ENCODE results near the gene AP2A2.

AP2A2 gene

DNA sequence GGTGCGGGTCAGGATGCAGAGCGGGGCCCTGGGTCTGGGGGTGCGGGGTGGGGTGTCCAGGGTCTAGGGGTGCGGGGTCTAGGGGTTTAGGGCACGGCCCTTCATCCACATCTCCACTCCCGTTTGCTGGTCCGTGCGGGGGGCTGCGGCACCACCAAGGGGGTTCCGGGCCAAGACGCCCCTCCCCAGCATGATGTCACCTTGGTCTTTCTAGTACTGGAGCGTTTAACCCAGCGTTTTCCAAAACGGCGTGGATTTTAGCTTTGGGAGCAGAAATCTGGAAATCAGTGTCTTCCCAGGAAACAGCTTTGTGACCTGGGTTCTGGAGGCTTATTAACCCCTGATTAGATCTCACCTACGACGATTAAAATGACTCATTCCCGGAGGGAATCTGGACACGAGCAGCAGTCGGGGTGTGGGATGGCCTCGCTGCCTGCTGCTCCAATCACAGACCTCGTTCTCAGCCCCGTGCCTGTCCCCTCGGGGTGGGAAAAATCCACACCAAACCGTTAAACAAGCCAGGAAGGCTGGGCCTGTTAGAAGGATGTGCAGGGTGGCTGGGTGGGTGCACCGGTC is 759 bp downstream of the AP2A2 start:
- DNase-seq = peak; percentile 61

DNA sequence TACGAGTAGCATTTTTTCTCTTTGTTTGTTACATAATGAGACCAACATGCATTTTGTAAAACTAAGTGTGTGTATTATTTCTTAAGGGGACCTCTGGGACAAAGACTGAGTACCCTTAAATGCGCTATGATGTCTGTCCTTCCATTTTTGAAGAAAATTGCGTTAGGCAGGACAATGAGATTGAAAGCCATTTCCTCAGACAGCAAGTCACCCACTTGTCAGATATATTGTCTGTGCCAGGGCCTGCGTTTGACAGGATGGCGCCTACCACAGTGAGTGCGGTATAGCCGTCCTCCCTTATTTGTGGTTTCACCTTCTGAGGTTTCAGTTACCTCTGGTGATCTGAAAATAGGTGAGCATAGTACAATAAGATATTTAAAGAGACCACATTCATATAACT is 2.2 kb downstream of the AP2A2 start:
- no peak for DNase-seq

DNA sequence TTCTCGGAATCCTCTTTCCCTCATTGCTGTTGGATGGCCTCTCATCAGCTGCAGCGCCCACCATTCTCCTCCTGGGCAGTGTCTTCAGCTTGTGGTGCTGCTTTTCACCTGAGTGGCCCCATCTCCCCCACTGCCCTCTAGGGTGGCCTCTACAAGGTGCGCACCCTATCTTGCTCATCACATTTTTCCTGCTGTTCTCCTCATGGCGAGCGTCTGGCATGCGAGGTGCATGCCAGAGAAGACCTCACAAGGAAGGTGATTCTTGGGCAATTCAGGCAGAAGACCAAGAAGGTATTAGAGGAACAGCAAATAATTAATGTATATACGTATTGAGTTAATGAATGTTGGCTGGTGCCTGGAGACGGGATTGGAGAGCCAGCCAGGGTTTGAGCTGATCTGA is 3.1 kb downstream of the AP2A2 start:
- no peak for DNase-seq

DNA sequence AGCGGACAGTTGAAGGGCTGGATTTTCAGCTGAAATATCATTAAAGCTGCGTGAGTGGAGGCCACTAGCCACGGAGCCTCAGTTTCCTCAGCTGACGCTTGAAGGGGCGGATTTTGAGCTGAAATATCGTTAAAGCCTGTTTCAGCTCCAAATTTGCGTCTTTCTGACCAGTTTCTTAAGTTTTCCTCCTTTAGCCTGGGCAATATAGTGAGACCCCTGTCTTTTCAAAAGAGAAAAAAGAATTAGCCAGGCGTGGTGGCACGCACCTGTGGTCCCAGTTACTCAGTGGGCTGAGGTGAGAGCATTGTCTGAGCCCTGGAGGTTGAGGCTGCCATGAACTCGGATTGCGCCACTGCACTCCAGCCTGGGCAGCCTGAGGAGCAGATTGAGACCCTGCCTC is 3.7 kb downstream of the AP2A2 start:
- no peak for DNase-seq

DNA sequence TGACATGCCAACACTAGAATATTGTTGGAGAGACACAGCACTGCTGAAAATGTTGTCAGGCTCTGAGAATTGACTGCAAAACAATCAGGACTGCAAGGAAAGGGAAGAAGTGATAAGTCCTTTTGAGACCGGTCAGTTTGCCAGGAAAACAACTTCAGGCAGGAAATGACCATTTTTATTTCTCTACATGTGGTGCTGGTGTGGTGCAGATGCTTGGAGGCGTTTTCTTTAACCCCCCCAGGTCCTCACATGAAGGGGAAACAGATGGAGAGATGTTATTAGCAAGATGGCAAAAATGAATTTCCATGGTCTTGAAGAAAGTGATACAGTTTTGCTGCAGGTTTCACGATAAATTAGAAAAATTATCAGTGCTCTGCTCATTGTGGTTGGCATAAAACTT is 5.7 kb downstream of the AP2A2 start:
- DNase-seq = no peak

DNA sequence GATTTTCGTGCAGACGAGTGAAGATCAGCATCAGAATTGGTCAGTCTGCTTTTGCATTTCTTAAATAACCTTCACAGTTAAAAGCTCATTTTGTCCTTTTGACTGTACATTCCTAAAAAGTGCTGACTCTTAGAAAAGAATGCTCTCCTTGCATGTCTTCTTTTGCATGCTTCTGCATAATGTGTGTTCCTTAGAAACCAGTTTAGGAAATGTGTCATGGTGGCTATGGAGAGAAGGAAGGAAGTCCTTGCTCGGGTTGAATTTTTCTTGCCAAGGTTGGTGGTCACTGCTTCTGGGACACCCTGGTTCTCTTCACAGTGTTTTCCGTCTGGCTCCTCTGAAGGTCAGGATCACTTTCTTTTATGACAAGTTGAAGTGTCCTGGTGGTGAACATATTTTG is 6.8 kb downstream of the AP2A2 start:
- DNase-seq = no peak

DNA sequence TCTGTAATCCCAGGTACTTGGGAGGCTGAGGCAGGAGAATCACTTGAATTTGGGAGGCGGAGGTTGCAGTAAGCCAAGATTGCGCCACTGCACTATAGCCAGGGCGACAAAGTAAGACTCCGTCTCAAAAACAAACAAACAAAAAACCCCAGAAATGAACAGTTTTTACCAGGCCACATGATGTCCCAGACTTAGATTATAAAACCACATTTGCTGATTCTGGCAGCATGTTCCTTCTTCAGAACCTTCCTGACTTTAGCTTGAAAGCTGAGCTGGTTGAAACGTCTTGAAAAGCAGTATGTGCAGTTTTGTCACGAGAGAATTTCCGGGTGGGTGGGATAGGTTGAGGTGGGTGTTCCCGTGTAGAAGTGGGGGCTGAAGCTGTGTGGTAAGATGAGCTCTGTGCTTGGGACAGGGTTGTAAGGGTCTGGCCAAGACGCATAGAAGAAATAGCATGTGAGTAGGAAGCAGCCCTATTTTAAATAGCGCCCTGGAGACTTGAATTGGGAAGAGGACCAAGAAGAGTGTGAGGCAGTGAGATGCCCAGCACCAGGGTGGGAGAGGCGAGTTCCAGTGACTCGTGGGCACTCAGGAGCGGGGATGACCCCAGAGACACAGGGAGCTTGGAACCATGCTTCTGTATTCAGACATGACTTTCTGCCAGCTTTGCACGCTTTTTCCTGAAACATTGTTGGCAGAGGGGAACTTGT is 7.6 kb downstream of the AP2A2 start:
- peak; percentile 73 for DNase-seq

DNA sequence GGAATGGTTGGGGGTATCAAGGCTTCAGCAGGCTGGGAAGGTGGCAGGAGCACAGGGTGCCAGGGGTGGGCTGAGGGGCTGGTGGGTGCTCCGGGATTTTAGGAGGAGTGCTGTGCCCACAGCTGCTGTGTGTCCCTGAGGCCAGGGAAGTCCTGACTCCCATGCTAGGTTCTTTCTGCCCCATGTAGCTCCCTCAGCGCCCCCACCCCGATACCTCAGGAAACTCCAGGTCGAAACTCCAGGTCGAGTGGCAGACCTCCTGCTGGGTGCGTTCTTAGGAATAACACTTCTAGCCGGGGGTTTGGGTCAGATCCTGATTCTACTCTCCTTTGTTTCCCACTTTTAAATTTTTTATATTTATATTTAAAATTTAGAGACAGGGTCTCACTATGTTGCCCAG is 8.3 kb downstream of the AP2A2 start:
- DNase-seq = no peak

DNA sequence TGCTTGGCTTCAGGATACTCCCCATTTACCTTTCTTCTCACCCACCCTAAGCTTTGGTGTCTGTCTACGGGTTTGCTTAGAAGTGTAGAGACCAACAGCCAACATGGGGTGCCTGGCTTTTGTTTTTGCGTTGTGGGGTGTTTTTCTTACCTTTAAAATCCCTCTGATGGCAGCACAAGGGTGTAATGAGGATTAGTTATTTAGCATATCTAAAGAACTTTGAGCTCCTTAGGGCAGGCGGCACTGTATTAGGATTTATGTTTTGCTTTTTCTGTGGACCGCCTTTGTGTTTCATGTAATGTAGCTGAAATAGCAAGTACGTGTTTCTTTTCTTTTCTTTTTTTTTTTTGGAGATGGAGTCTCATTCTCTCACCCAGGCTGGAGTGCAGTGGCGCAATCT is 8.9 kb downstream of the AP2A2 start:
- DNase-seq = no peak

DNA sequence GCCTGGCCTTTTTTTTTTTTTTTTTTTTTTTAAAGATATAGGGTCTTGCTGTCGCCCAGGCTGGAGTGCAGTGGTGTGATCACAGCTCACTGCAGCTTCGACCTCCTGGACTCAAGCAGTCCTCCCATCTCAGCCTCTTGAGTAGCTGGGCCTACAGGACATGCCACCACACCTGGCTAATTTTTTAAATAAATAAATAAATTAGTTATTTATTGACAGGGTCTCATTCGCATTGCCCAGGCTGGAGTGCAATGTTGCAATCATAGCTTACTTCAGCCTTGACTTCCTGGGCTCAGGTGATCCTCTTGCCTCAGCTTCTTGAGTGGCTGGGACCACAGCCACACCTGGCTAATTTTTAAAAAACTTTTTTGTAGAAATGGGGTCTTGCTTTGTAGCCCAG is 10.5 kb downstream of the AP2A2 start:
- no peak for DNase-seq

DNA sequence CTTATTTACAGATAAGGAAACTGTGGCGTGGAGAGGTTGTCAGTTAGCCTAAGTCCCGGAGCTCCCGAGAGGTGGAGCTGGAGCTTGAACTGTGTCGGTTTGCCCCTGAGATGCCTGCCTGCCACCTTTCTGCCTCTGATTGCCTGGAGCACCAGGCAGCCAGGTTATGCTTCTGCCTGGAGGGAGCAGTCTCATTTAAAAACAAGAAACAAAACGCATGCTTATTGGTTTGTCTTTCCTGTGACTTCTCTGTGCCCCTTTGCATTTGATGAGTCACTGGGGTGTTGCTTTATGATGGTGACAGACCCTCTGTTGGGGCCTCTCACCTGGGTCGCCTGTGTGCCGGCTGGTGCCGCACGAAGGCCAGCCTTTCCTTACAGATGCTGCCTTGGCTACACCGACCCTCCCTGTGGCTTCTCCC is 12.2 kb downstream of the AP2A2 start:
- DNase-seq = no peak

DNA sequence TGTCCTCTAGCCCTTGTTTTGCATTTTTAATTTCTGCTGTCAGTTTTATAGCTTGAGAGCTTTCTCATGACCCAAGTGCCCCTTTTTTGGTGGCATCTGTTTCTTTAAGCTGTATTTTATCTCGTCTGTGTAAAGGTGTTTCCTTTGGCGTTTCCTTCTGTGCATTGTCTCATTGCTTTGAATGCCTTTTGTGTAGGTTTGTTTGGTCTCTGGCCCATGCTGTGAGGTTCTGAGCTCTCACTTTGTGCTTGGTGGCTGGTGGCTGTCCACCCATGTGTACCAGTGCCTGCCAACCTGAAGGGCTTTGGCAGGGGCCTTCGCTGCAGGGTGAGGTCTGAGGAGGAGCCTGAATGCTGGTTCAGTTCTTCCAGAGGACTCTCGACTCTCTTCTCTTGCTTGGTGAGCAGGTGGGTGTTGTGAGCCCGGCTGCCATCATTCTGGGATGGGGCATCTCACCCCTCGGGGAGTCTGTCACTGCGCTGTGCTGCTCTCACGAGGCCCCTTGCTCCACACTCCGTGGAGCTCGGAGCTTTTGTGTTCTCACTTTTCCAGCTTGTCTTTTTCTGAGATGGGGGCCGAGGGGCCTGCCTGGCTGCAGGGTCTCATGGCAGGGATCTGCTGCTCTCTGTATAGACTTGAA is 14.9 kb downstream of the AP2A2 start:
- no peak for DNase-seq

DNA sequence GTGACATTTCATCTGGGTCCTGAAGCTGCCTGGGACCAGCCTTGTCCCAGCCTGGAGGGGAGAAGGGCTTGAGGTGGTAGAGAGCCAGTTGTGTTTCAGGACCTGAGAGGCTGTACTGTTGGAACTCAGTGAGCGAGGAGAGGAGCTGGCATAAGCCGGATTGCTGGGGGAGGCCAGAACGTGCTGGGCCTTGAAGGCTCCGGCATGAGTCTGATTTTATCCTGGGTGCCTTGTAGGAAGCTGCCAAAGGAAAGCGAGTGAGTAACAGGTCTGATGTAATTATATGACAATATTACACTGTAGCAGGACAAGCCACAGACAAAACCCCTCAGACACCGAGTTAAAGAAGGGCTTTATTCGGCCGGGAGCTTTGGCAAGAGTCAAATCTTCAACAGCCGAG is 17.2 kb downstream of the AP2A2 start:
- DNase-seq = no peak

DNA sequence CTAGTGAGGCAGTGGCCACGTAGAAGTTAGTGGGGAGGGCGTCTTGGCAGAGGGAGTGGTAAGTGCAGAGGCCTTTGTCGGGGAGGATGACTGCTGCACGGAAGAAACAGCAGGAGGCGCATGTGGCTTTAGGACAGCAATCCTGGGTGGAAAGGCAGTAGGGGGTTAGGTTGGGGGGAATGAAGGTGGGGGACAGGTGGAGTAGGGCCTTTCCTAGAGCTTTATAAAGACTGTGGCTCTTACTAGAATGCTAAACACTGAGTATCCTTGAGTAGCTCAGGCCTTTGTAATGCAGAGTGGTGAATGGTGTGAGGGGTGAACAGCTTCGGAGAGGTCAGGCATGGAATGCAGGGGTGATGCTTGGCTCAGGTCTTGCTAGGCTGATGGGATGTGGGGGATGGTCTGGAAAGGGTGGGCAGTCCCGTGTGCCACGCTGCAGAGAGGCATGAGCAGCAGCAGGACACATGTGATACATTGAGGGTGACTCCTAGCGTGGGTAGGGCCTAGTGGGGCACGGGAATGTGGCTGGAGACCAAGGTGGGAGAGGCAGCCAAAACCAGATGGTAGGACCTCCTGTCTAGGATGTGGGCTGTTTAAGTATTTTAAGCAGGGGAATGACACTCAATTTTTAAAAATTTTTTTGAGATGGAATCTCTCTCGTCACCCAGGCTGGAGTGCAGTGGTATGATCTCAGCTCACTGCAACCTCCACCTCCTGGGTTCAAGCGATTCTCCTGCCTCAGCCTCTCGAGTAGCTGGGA is 19.2 kb downstream of the AP2A2 start:
- DNase-seq = no peak

DNA sequence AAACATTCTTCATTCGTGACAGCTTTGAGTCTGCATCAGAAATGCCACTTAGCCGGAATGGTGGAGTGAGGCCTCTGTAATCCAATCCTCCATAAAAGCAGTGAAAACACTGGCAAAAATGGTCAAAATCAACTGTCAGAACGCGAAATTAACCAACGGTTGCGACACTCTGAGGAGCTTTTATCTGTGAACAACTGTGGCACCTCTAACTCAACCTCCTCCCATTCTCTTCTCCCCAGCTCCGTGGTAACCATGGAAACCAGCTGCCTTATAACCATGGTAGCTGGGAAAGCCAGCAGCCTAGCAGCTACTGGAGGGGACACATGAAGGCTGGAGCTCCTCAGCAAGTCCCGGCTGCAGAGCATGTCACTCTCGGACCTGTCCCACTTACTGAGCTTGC is 20.3 kb downstream of the AP2A2 start:
- no peak for DNase-seq

DNA sequence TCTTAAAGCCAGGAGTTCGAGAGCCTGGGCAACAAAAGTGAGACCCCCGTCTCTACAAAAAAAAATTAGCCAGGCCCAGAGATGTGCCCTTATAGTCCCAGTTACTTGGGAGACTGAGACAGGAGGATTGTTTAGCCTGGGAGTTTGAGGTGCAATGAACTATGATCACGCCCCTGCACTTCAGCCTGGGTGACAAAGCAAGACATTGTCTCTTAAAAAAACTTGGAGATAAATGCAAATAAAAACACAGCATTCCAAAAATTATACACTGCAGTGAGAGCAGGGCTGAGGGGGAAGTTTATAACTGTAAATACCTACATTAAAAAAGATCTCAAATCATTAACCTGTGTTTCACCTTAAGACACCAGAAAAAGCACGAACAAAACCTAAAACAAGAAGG is 22.1 kb downstream of the AP2A2 start:
- DNase-seq = no peak

DNA sequence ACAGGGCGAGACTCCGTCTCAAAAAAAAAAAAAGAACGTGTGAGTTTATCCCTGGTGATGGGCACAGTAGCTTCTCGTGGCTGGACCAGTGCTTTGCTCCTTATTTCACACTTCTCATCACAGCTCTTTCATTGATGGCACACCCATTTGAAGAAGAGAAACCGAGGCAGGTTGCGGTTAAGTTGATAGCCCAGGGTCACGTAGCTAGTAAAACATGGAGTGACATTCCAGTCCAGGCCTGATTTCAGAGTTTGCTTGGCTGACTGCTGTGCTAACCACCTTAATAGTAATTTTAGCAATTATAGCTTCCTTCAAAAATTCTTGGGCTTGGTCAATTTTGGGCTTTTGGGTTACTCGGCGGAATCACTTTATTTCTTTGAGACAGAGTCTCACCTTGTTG is 25.8 kb downstream of the AP2A2 start:
- no peak for DNase-seq

DNA sequence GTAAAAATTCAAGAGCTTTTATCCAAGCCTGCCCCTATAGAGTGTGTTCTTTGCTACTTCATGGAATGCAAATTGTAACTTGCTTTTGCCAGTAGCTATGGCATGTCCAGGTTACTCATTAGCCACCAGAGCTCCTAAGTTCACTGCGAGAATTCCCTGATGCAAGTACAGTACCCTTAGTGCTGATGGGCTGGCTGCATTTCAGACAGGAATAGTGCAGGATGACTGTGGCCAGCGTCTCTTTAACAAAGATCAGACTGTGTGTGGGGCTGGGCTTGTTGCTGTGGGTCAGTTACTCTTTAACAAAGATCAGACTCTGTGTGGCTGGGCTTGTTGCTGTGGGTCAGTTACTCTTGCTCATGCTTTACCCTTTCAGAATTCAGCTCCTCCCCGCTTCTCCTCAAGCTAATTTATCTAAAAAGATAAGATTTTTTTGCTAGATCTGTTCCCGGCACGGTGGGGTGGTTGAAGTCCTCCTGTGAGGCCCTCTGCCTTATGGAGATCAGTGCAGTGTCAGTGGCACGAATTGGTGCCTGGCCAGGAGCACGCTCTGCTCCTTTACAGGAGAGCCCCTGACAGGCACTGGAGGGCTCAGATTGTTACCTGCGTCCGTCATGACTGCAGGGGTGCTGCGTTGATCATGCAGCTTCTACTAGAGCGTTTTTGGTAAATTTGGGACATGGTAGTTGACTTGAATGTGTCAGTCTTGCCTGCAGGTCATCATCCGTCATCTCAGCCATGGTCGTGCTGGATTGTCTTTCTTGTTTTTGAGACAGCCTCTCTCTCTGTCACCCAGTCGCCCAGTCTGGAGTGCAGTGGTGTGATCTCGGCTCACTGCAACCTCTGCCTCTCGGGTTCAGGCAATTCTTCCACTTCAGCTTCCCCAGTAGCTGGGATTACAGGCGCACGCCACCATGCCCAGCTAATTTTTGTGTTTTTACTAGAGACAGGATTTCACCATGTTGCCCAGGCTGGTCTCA is 27.0 kb downstream of the AP2A2 start:
- no peak for DNase-seq

DNA sequence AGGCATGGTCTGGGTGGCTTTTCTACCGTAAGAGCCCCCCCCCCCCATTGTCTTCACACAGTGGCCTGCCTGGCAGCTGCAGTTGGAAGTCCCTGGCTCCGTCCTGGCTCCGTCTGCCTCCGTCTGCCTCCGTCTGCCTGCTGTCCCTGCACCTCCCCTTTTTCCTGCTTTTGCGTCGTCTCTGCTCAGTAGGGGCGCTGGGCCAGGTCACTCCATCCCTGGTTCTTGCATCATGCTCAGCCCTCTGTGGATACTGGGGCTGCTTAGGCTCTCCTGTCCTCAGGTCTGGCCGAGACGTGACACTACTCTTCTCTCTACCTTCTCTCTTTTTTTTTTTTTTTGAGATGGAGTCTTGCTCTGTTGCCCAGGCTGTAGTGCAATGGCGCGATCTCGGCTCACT is 27.8 kb downstream of the AP2A2 start:
- DNase-seq = no peak

DNA sequence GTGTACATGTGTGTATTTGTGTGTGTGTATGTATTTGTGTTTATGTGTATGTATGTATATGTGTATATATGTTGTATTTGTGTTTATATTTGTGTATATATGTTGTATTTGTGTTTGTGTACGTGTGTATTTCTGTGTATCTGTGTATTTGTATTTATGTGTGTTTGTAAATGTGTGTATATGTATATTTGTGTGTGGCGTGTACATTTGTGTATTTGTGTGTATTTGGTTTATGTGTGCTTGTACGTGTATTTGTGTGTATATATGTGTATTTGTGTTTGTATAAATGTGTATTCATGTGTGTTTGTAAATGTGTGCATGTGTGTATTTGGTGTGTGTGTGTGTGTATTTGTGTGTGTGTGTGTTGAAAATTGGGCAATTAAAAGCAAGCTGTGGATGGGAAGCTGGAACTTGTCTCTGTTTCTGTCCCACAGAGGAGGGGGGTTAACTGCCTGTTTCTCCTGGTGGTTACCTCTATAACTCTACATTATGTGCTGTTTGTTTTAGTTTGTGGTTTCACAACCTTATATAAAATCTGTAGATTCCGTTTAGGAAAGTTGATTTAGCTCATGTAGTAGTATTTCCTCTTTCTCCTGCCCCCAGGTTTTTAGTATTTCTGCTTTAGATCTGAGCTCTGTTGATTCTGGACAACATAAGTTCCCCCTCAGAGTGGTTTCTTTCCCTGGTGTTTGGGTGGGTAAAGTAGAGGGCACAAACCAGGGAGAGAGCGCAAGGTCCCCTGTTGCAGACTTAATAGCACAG is 28.9 kb downstream of the AP2A2 start:
- DNase-seq = no peak

DNA sequence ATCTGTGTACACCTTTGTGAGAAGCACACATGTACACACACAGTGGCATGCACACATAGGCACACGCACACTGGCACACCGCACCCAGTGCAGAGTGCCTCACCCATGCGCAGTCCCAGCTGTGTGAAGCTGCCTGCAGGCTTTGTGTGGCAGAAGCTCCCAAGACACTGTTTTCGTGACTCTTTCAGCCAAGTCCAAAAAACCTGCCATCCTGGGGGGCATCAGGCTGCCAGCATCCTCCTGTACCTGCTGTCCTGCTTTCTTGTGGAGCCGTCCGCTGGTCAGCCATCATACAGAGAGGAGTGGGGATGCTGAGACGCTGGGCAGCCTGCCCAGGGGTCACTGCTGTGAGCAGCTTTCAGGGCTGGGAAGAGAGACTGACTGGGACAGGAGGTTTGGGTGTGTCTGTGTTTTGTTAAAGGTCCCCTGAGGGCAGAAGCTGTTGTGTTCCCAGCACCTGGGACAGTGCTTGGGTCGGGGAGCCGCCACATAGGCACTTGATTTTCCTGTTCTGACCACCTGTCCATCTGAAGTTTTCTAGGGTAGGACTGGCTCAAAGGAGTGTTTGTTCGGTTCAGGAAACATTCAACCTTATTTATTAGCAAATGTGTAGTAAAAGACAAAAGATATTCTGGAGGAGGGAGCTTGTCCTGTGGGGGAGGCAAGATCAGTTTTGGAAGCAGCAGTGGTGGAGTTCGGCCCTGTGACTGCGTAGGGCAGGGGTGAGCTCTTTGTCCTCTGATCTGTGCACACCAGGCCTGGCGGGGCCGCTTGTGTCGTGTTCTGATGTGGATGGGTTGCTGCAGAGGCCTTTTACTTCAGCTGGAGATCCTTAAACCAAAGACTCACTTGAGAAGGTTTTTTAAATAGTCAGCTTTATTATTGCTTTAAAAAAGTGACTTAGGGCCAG is 29.7 kb downstream of the AP2A2 start:
- no peak for DNase-seq
